ENCODE results near the gene SLC25A19. TPM values are rescaled to one million over a fixed set of nuclear protein-coding genes. Genes with fewer than 3 reads are reported as not detected.

The SLC25A19 gene
- total and polyA plus RNA-seq, 2 donors from 2014 or later, result 11.2 to 15.3 TPM

DNA sequence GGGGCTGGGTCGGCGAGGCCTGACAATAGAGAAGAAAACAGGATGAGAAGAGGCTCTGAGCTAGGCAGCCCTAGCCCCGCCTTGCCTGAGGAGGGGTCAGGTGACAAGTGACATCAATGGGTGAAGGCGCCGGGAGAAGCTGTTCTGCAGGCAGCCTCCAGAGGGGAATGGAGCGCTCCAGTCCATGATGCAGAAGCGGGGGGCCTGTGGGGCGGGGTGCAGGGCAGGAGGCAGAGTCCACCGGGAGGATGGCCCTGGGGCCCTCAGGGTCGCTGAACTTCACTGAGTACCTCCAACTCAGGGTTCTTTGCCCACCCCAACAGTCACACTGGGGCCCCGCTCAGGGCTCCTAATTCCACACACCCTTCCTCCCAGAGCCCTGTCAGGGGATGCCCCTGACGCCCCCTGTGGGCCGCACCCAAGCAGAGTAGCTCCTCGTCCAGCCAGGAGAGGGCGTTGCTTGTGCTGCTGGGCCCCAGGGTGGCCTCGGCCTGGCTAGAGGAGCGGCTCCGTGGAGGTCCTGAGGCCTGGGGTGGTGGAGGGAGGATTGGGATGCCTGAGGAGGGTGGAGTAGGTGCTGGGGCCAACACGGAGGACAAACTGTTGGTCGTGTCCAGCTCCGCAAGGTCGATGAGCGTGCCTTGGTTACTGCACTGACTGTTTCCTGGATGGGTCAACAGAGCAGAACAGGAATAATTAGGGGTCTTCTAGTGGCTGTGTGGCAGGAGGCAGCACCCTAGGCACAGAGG is 48.7 kb downstream of the SLC25A19 start:
- no peaks in the 10 kb centered on the region for H3K27me3 ChIP-seq (ENCODE audit: control insufficient read depth, insufficient read depth, low read length)
- DNase-seq, result peak in 4 of 5 donors; percentile 21 to 77 (median 48)
- H3K4me3 ChIP-seq (ENCODE audit: low read length in 3 of 3), result no peak overlapping the region
- H3K9ac ChIP-seq (ENCODE audit: low read length in 3 of 3), result no peak overlapping the region
- H3K36me3 ChIP-seq (ENCODE audit: control insufficient read depth in 2 of 3, insufficient read depth in 3 of 3, low read length in 3 of 3), result peaks cover 8 to 69% (median 39%) of the 10 kb centered on the region in 3 donors
- no peaks in the 10 kb centered on the region for H3K9me3 ChIP-seq (ENCODE audit: control insufficient read depth in 2 of 3, insufficient read depth in 1 of 3, low read length in 3 of 3)
- intact Hi-C loops (cut with DNase I), result no loop called here
- TF ChIP-seq, protein P1, sequence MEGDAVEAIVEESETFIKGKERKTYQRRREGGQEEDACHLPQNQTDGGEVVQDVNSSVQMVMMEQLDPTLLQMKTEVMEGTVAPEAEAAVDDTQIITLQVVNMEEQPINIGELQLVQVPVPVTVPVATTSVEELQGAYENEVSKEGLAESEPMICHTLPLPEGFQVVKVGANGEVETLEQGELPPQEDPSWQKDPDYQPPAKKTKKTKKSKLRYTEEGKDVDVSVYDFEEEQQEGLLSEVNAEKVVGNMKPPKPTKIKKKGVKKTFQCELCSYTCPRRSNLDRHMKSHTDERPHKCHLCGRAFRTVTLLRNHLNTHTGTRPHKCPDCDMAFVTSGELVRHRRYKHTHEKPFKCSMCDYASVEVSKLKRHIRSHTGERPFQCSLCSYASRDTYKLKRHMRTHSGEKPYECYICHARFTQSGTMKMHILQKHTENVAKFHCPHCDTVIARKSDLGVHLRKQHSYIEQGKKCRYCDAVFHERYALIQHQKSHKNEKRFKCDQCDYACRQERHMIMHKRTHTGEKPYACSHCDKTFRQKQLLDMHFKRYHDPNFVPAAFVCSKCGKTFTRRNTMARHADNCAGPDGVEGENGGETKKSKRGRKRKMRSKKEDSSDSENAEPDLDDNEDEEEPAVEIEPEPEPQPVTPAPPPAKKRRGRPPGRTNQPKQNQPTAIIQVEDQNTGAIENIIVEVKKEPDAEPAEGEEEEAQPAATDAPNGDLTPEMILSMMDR (IDR thresholded peaks at IDR 0.05; ENCODE audit: borderline replicate concordance, extremely low read depth, insufficient read depth), result peak; percentile 41
- H3K27ac ChIP-seq (ENCODE audit: low read depth in 2 of 2, low read length in 2 of 2), result no peak overlapping the region
- no peak for FAIRE-seq
- H3K4me1 ChIP-seq (ENCODE audit: control insufficient read depth in 2 of 3, insufficient read depth in 2 of 3, low read depth in 1 of 3, low read length in 3 of 3), result peaks cover 0 to 2% (median 0%) of the 10 kb centered on the region in 3 donors

DNA sequence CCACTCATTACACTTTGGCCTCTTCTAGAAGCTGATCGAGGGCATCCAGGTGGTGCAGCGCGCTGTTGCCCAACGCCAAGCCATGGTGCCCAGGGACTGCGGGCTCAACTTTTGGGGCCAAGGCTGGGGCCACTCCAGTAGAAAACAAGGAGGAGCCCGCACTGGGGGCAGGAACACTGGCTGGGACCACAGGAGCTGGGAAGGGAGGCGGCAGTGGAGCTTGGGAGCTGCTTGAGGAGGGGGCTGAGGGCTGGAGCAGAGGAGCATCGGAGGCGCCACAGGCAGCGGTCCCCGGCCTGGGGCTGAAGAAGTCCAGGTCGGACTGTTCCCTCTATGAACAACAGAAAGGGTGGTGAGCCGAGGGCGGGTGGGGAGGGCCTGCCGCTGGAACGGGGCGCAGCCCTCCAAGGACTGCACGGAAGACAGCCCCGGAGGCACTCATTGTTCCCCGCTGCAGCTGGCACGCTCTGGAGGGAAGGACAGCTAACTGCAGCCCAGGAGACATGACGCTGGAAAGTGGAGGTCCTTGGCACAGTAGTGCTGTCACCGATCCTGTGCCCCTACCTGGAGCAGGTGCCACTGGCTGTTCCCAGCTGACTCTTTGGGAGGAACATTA is 49.3 kb downstream of the SLC25A19 start:
- peaks cover 0 to 2% (median 0%) of the 10 kb centered on the region in 3 donors for H3K4me1 ChIP-seq (ENCODE audit: control insufficient read depth in 2 of 3, insufficient read depth in 2 of 3, low read depth in 1 of 3, low read length in 3 of 3)
- peaks cover 8 to 71% (median 43%) of the 10 kb centered on the region in 3 donors for H3K36me3 ChIP-seq (ENCODE audit: control insufficient read depth in 2 of 3, insufficient read depth in 3 of 3, low read length in 3 of 3)
- intact Hi-C loops (cut with DNase I), result no loop called here
- FAIRE-seq (no peak), DNase-seq (peak in 1 of 5 donors; percentile 41)
- no peaks in the 10 kb centered on the region for H3K9me3 ChIP-seq (ENCODE audit: control insufficient read depth in 2 of 3, insufficient read depth in 1 of 3, low read length in 3 of 3)
- H3K27ac ChIP-seq (ENCODE audit: low read depth in 2 of 2, low read length in 2 of 2), result no peak overlapping the region
- H3K4me3 ChIP-seq (ENCODE audit: low read length in 3 of 3), result no peak overlapping the region
- TF ChIP-seq, protein P1 (IDR thresholded peaks at IDR 0.05; ENCODE audit: borderline replicate concordance, extremely low read depth, insufficient read depth), result no peak
- H3K27me3 ChIP-seq (ENCODE audit: control insufficient read depth, insufficient read depth, low read length), result no peaks in the 10 kb centered on the region
- H3K9ac ChIP-seq (ENCODE audit: low read length in 3 of 3), result no peak overlapping the region

DNA sequence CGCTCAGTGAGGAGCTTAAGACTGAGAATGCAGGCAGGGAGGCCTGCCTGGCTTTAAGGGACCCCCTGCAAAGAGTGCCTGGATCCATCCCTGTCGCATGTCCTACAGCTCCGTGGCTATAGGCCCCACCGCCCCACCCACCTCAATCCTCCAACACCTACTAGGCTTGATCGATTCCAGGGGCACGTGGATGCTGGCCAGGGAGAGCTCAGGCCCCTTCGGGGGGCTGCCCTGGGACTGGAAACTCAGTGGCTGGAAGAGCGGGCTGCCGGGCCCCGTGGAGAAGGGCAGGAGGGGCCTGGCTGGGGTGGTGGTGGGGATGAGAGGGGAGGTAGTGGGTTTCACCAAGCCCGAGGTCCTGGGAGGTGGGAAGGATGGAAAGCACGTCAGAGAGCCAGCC is 50.0 kb downstream of the SLC25A19 start:
- no peak for FAIRE-seq
- H3K27ac ChIP-seq (ENCODE audit: low read depth in 2 of 2, low read length in 2 of 2), result peak overlapping the region in 1 of 2 donors; percentile 23

More for the DNA sequence above, 50.0 kb downstream of the SLC25A19 start:
- Histone ChIP-seq H3K4me3 (ENCODE audit: low read length in 3 of 3) (no peak overlapping the region), H3K9me3 (ENCODE audit: control insufficient read depth in 2 of 3, insufficient read depth in 1 of 3, low read length in 3 of 3) (no peaks in the 10 kb centered on the region), H3K4me1 (ENCODE audit: control insufficient read depth in 2 of 3, insufficient read depth in 2 of 3, low read depth in 1 of 3, low read length in 3 of 3) (peaks cover 0 to 2% (median 0%) of the 10 kb centered on the region in 3 donors), H3K9ac (ENCODE audit: low read length in 3 of 3) (no peak overlapping the region), H3K27me3 (ENCODE audit: control insufficient read depth, insufficient read depth, low read length) (no peaks in the 10 kb centered on the region), H3K36me3 (ENCODE audit: control insufficient read depth in 2 of 3, insufficient read depth in 3 of 3, low read length in 3 of 3) (peaks cover 8 to 71% (median 45%) of the 10 kb centered on the region in 3 donors)
- TF ChIP-seq, protein P1 (IDR thresholded peaks at IDR 0.05; ENCODE audit: borderline replicate concordance, extremely low read depth, insufficient read depth), result no peak
- DNase-seq, result peak in 2 of 5 donors; percentile 37 to 70
- intact Hi-C loops (cut with DNase I), result no loop called here

Data from kidney (tissue), 14 donors.